Activated CD4-positive, alpha-beta T cell treated with anti-CD3 and anti-CD28 coated beads for 36 hours (primary cell): ENCODE measurements around the gene NUFIP2. TPM values are rescaled to one million over a fixed set of nuclear protein-coding genes. Genes with fewer than 3 reads are reported as not detected.

Experiments
- ATAC-seq: fragments of 200-7000 bp; cut with Tn5 transposase; one replicate; pipeline ENCODE4 v1.10.0; 2021; ENCODE audit warnings: mild to moderate bottlenecking, moderate library complexity
- CTCF ChIA-PET: fragments of 350-600 bp; sonication (Branson Sonifier 250); formaldehyde crosslinking; loops from one replicate; lab custom pipeline; 2021; ENCODE audit warnings: antibody characterized with exemption; lab: Charles Lee
- POLR2A ChIA-PET: fragments of 350-600 bp; sonication (Branson Sonifier 250); formaldehyde crosslinking; loops from one replicate; lab custom pipeline; 2021; ENCODE audit warnings: antibody characterized with exemption, inconsistent platforms; lab: Charles Lee
- DNase-seq: peaks from one replicate; pipeline ENCODE4 v3.0.0-alpha.2; 2020
- H3K27ac Mint-ChIP-seq: one replicate; pipeline ENCODE4 v1.8.0; 2021; ENCODE audit warnings: mixed read lengths
- H3K27me3 Mint-ChIP-seq: one replicate; pipeline ENCODE4 v1.8.0; 2021; ENCODE audit warnings: mixed read lengths
- H3K36me3 Mint-ChIP-seq: one replicate; pipeline ENCODE4 v1.8.0; 2021; ENCODE audit warnings: low read depth, mixed read lengths
- H3K4me1 Mint-ChIP-seq: one replicate; pipeline ENCODE4 v1.8.0; 2021; ENCODE audit warnings: mixed read lengths
- H3K4me3 Mint-ChIP-seq: one replicate; pipeline ENCODE4 v1.8.0; 2021; ENCODE audit warnings: mild to moderate bottlenecking, moderate library complexity, mixed read lengths
- H3K9me3 Mint-ChIP-seq: one replicate; pipeline ENCODE4 v1.8.0; 2021; ENCODE audit warnings: low read depth, mixed read lengths
- intact Hi-C, 2 experiments: fragments of 100-400 bp; cut with DNase I in 1 of 2; cut with micrococcal nuclease in 1 of 2; formaldehyde crosslinking; loops; one replicate each; pipeline versions ENCODE4 v1.14.2 to v1.15.1; 2022 to 2024; cut with DNase I, micrococcal nuclease
- total RNA-seq, 2 experiments: library from RNA; stranded (reverse); gene quantifications; one replicate each; pipeline ENCODE4 v1.2.3, GENCODE V29; 2021

The NUFIP2 gene
- total RNA-seq, 2 experiments from 2014 or later, result 55.1 to 93.1 TPM

DNA sequence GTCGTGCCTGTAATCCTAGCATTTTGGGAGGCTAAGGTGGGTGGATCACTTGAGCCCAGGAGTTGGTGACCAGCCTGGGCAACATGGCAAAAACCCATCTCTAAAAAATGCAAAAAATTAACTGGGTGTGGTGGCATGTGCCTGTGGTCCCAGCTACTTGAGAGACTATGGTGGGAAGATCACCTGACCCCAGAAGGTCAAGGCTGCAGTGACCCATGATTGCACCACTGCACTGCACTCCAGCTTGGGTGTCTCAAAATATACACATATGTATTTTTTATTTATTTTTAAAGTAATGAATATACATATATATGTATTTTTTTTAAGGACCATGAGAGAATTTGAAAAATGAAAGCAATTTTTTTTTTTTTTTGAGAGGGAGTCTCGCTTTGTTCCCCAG, 5.1 kb upstream of the NUFIP2 start:
- no peaks in the 10 kb centered on the region for H3K27me3 Mint-ChIP-seq
- no peak overlapping the region for H3K4me3 Mint-ChIP-seq
- intact Hi-C loops, result no loop called here
- CTCF ChIA-PET, result interaction anchor here (0.9 kb wide), 1 partner anchor 119 kb away, joined by 3 read pairs; no protein-coding TSS in a partner anchor
- POLR2A ChIA-PET, result no interaction called here
- no peak for ATAC-seq
- no peak for DNase-seq
- H3K9me3 Mint-ChIP-seq, result no peaks in the 10 kb centered on the region
- no peak overlapping the region for H3K27ac Mint-ChIP-seq
- peaks cover 16% of the 10 kb centered on the region for H3K4me1 Mint-ChIP-seq
- H3K36me3 Mint-ChIP-seq, result no peaks in the 10 kb centered on the region

DNA sequence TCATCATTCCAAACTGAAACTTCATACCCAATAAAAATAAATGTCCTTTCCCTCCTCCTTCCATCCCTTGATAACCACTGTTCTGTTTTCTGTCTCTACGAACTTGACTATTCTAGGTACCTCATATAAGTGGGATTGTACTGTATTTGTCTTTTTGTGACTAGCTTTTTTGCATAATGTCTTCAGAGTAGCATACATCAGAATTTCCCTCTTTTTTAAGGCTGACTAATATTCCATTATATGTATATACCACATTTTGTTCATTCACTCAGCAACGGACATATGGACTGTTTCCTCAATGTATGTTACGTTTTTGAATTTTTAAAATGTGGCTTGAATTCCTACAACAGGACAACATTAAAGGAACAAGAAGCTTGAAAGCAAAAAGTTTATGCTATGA, 1.5 kb upstream of the NUFIP2 start:
- H3K27ac Mint-ChIP-seq, result peak overlapping the region; percentile 68
- peaks cover 17% of the 10 kb centered on the region for H3K36me3 Mint-ChIP-seq
- H3K27me3 Mint-ChIP-seq, result no peaks in the 10 kb centered on the region
- no peaks in the 10 kb centered on the region for H3K9me3 Mint-ChIP-seq
- ATAC-seq (no peak), DNase-seq (no peak)
- POLR2A ChIA-PET, result no interaction called here
- H3K4me1 Mint-ChIP-seq, result peaks cover 23% of the 10 kb centered on the region
- intact Hi-C loops, result loop anchor here in 1 of 2 experiments (2.0 kb wide), 3 partner anchors 115 to 635 kb away; partner anchors contain the start of genes MYO18A and SSH2
- H3K4me3 Mint-ChIP-seq, result peak overlapping the region; percentile 38
- CTCF ChIA-PET, result interaction anchor here (0.7 to 1.7 kb wide), 4 partner anchors 9 to 272 kb away, joined by 3 to 4 read pairs (median 4); no protein-coding TSS in a partner anchor

GRCh38 chr17:29294580-29294900, 592 bp upstream of the NUFIP2 start:
- CTCF ChIA-PET, result interaction anchor here (0.7 to 1.6 kb wide), 11 partner anchors 12 to 595 kb away, joined by 3 to 5 read pairs (median 4); no protein-coding TSS in a partner anchor
- no peak for ATAC-seq
- H3K4me3 Mint-ChIP-seq, result peak overlapping the region; percentile 100
- H3K9me3 Mint-ChIP-seq, result no peaks in the 10 kb centered on the region
- DNase-seq, result no peak
- H3K27ac Mint-ChIP-seq, result peak overlapping the region; percentile 99
- H3K27me3 Mint-ChIP-seq, result no peaks in the 10 kb centered on the region
- intact Hi-C loops, result loop anchor here (1.0 to 5.0 kb wide), 15 partner anchors 96 to 636 kb away; partner anchors contain the start of genes TP53I13 (in 2 of the 2), ABHD15 (in 1 of the 2), MYO18A (in 1 of the 2) and NEK8 (in 1 of the 2)
- peaks cover 24% of the 10 kb centered on the region for H3K36me3 Mint-ChIP-seq
- H3K4me1 Mint-ChIP-seq, result peaks cover 22% of the 10 kb centered on the region
- POLR2A ChIA-PET, result interaction anchor here (0.6 to 1.0 kb wide), 8 partner anchors 11 to 155 kb away, joined by 3 to 7 read pairs (median 4); no protein-coding TSS in a partner anchor

- peak overlapping the region; percentile 100 for H3K4me3 Mint-ChIP-seq
- no peaks in the 10 kb centered on the region for H3K9me3 Mint-ChIP-seq
- intact Hi-C loops, result loop anchor here (1.0 to 5.0 kb wide), 8 partner anchors 152 to 631 kb away; partner anchors contain the start of genes ABHD15 (in 1 of the 2), NEK8 (in 1 of the 2), PHF12 (in 1 of the 2) and PROCA1 (in 1 of the 2)
- H3K27ac Mint-ChIP-seq, result peak overlapping the region; percentile 99
- H3K27me3 Mint-ChIP-seq, result no peaks in the 10 kb centered on the region
- DNase-seq (peak; percentile 82), ATAC-seq (peak; percentile 45)
- POLR2A ChIA-PET, result interaction anchor here (0.5 to 1.2 kb wide), 9 partner anchors 12 to 974 kb away, joined by 3 to 7 read pairs (median 5); no protein-coding TSS in a partner anchor
- H3K36me3 Mint-ChIP-seq, result peaks cover 35% of the 10 kb centered on the region
- H3K4me1 Mint-ChIP-seq, result peaks cover 34% of the 10 kb centered on the region
- CTCF ChIA-PET, result interaction anchor here (0.6 to 1.6 kb wide), 11 partner anchors 11 to 324 kb away, joined by 3 to 9 read pairs (median 4); partner anchors contain the start of gene ABHD15
Measured at GRCh38 chr17:29292992-29293889, 707 bp downstream of the NUFIP2 start.

DNA sequence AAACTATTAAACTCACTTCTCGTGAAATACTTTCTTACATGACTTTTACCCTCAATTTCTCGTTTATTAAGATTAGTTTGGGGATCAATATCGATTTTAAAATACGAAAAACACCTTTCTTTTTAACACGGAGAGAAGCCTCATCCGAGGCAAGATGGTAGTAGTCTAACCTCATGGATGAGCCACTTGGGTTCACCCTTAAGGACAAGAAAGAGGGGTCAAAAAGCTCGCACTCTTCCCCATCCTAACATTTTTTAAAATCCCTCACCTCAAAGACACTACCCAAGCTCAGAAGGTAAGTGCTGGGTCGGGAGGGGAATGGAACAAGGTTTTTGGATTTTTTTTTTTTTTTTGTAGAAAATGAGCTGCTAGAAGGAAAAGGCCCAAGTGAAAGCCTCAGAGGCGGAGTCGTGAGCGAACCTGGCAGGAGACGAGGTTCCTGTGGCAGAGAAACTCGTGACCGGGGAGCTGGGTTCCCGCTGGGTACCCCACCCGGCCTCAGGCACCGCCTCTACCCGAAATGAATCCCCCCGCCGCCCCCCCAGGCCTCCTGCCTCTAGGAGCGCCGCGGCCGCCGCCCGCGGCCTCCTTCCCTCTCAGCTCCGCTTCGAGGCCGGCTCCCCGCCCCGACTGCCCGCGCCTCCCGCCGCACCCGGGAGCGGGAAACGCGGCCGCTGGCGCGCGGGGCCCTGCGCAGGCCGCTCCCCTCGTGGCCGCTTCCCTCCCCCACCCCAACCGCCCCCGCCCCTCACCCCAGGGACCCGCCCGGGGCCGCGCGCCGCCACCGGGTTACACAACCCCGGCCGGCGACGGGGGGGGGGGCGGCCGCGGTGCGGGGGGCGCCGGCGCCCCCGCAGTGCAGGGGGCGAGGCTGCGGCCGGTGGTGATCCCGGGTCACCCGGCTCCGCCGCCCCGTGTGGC, 1.6 kb downstream of the NUFIP2 start:
- ChIA-PET CTCF (interaction anchor here (0.6 to 3.0 kb wide), 14 partner anchors 11 to 274 kb away, joined by 3 to 22 read pairs (median 4); partner anchors contain the start of gene ABHD15), POLR2A (interaction anchor here (0.6 to 1.2 kb wide), 11 partner anchors 10 to 573 kb away, joined by 3 to 10 read pairs (median 4); partner anchors contain the start of gene RPL23A)
- DNase-seq (peak; percentile 72), ATAC-seq (no peak)
- intact Hi-C loops, result loop anchor here (2.0 to 5.0 kb wide), 7 partner anchors 152 to 630 kb away; partner anchors contain the start of genes ABHD15 (in 1 of the 2), NEK8 (in 1 of the 2), PHF12 (in 1 of the 2) and PROCA1 (in 1 of the 2)
- Mint-ChIP-seq H3K27me3 (no peaks in the 10 kb centered on the region), H3K9me3 (no peaks in the 10 kb centered on the region), H3K27ac (peak overlapping the region; percentile 99), H3K4me1 (peaks cover 43% of the 10 kb centered on the region), H3K4me3 (peak overlapping the region; percentile 100), H3K36me3 (peaks cover 44% of the 10 kb centered on the region)

DNA sequence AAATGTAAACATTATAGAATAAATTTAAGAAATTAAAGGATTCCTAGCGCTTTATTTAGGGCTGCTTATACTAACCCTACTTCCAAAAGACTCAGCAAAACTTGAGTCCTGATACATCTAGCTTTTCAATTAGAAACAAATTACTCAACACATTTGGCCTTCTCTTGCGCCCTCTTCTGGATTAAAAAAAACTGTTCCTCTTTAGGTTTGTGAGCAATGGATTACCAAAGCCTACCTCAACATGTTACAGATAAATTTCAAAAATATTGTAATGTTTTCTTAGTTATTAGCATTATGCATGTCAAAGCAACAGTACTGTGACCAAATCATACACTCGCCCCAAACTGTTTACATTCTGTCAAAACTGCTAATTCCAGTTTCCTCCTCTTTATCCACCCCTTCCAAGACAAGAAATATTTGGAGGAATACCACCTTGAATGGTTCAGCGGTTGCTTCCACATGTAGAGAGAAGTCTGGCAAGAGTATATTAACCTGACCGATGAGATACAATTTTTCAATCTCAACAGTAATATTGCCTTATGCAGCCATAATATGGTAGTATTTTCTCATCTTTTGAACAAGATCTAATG, 2.7 kb downstream of the NUFIP2 start:
- Mint-ChIP-seq H3K27ac (peak overlapping the region; percentile 95), H3K4me3 (peak overlapping the region; percentile 88), H3K9me3 (no peaks in the 10 kb centered on the region), H3K36me3 (peaks cover 55% of the 10 kb centered on the region), H3K27me3 (no peaks in the 10 kb centered on the region), H3K4me1 (peaks cover 53% of the 10 kb centered on the region)
- DNase-seq (no peak), ATAC-seq (no peak)
- CTCF ChIA-PET, result interaction anchor here (0.5 to 3.0 kb wide), 28 partner anchors 8 to 639 kb away, joined by 3 to 22 read pairs (median 4); partner anchors contain the start of gene SSH2
- POLR2A ChIA-PET, result interaction anchor here (0.6 to 1.0 kb wide), 7 partner anchors 10 to 342 kb away, joined by 3 to 9 read pairs (median 3); partner anchors contain the start of gene ABHD15
- intact Hi-C loops, result loop anchor here (2.0 to 5.0 kb wide), 7 partner anchors 38 to 629 kb away; partner anchors contain the start of genes ABHD15 (in 1 of the 2), NEK8 (in 1 of the 2), PHF12 (in 1 of the 2) and PROCA1 (in 1 of the 2)

DNA sequence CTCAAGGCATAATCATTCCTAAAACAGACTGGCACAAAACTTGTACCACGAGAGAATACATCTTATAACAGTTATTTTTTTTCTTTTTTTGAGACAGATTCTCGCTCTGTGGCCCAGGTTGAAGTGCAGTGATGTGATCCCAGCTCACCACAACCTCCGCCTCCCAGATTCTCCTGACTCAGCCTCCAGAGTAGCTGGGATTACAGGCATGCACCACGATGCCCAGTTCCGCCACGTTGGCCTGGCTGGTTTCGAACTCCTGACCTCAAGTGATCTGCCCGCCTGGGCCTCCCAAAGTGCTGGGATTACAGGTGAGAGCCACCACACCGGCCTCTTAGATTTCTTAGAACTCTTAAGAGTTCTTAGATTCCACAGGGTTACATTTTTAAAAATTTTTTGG, 4.1 kb downstream of the NUFIP2 start:
- Mint-ChIP-seq H3K27me3 (no peaks in the 10 kb centered on the region), H3K9me3 (no peaks in the 10 kb centered on the region), H3K4me1 (peaks cover 56% of the 10 kb centered on the region), H3K4me3 (peak overlapping the region; percentile 49), H3K36me3 (peaks cover 65% of the 10 kb centered on the region), H3K27ac (peak overlapping the region; percentile 55)
- DNase-seq, result no peak
- ATAC-seq, result no peak
- POLR2A ChIA-PET, result no interaction called here
- intact Hi-C loops, result loop anchor here (2.0 to 5.0 kb wide), 7 partner anchors 37 to 628 kb away; partner anchors contain the start of genes ABHD15 (in 1 of the 2), NEK8 (in 1 of the 2), PHF12 (in 1 of the 2) and PROCA1 (in 1 of the 2)
- CTCF ChIA-PET, result interaction anchor here (0.7 to 3.0 kb wide), 13 partner anchors 28 to 640 kb away, joined by 3 to 22 read pairs (median 5); partner anchors contain the start of gene SSH2

- ATAC-seq (no peak), DNase-seq (no peak)
- ChIA-PET CTCF (no interaction called here), POLR2A (interaction anchor here (0.7 to 1.4 kb wide), 2 partner anchors 10 to 317 kb away, joined by 4 read pairs; partner anchors contain the start of gene NUFIP2)
- Mint-ChIP-seq H3K27me3 (no peaks in the 10 kb centered on the region), H3K36me3 (peaks cover 88% of the 10 kb centered on the region), H3K4me1 (peaks cover 67% of the 10 kb centered on the region), H3K27ac (no peak overlapping the region), H3K9me3 (peaks cover 4% of the 10 kb centered on the region), H3K4me3 (peak overlapping the region; percentile 18)
- intact Hi-C loops, result no loop called here
Measured at GRCh38 chr17:29283961-29284360, 10.0 kb downstream of the NUFIP2 start.

DNA sequence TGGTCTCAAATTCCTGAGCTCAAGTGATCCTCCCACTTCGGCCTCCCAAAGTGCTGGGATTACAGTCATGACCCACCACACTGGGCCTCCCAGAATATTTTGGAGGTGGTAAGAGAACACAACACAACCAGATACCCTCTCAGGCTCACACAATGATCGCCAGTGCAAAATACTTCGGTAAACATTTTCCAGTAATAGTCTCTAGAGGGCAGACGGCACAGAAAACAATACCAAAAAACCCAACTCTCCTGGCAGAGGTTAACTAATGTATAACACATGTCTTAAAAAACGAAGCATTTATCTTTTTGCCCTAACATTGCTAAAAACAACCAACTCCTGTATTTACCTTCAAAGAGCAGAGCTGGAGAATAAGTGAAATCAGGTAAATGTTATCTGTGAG, 10.5 kb downstream of the NUFIP2 start:
- Mint-ChIP-seq H3K4me1 (peaks cover 66% of the 10 kb centered on the region), H3K27me3 (no peaks in the 10 kb centered on the region), H3K27ac (no peak overlapping the region), H3K36me3 (peaks cover 88% of the 10 kb centered on the region), H3K9me3 (peaks cover 4% of the 10 kb centered on the region), H3K4me3 (peak overlapping the region; percentile 18)
- no peak for ATAC-seq
- DNase-seq, result no peak
- ChIA-PET CTCF (interaction anchor here (0.8 to 1.2 kb wide), 3 partner anchors 8 to 138 kb away, joined by 3 read pairs; no protein-coding TSS in a partner anchor), POLR2A (interaction anchor here (0.7 to 1.4 kb wide), 2 partner anchors 11 to 317 kb away, joined by 4 read pairs; partner anchors contain the start of gene NUFIP2)
- intact Hi-C loops, result no loop called here
